ENCODE results near the gene ATP5MC2. TPM values are rescaled to one million over a fixed set of nuclear protein-coding genes. Genes with fewer than 3 reads are reported as not detected.

The ATP5MC2 gene
- total and polyA plus RNA-seq, 10 of the 15 experiments (the other 5 are each of a cell fraction or from before 2014, with no cell fraction given), result 379 to 1,090 (median 525) TPM

DNA sequence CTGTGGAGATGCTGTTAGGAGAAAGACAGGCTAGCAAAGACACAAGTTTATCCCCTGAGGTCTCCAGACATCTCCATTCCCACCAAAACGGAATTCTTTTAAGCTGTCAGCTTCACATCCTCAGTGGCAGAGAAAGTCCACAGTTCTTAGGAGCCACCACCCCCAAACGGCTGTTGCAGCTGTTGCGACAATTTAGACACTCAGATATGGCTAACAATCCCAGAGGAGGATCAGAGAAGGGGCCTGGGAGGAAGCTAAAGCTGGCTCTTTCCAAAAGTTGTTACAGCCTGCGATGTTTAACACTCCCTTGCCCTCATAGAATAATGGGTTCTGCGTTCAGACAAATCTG lies 1.9 kb upstream of the ATP5MC2 start:
- no peaks in the 10 kb centered on the region for H4K20me1 ChIP-seq (ENCODE audit: control insufficient read depth, insufficient read depth)
- WGBS (ENCODE audit: insufficient coverage, insufficient replicate concordance, low lambda C conversion rate, missing lambda C conversion rate), result 96% methylated on average over 5 of the region's 5 CpGs
- H3K79me2 ChIP-seq (ENCODE audit: control insufficient read depth, insufficient read depth, low read length), result peaks cover 25% of the 10 kb centered on the region
- ChIA-PET POLR2A (interaction anchor here (5.2 kb wide), 1 partner anchor 134 kb away, joined by 35 read pairs; no protein-coding TSS in a partner anchor), RAD21 (ENCODE audit: unreplicated experiment) (interaction anchor here (1.0 to 6.3 kb wide), 5 partner anchors 9 to 135 kb away, joined by 3 to 140 read pairs (median 4); partner anchors contain the start of gene ATF7), SMC1A (ENCODE audit: uncharacterized antibody, unreplicated experiment) (interaction anchor here (1.1 to 6.5 kb wide), 13 partner anchors 10 to 134 kb away, joined by 3 to 112 read pairs (median 4); no protein-coding TSS in a partner anchor), CTCF (interaction anchor here (0.6 to 10.5 kb wide), 16 partner anchors 8 to 168 kb away, joined by 3 to 189 read pairs (median 8); partner anchors contain the start of gene ATF7)
- intact Hi-C loops (cut with micrococcal nuclease; ENCODE audit: unreplicated experiment), result loop anchor here (2.0 kb wide), 1 partner anchor 51 kb away; the partner anchor contains the start of gene ATF7
- no peak overlapping the region for H3K4me3 ChIP-seq
- H3K9me3 ChIP-seq (replicated peaks; ENCODE audit: control insufficient read depth, insufficient read depth, low read length), result no peaks in the 10 kb centered on the region
- H3K4me2 ChIP-seq (ENCODE audit: control insufficient read depth, insufficient read depth), result peak overlapping the region; percentile 98; the same call in 1 of the 2 replicates
- TF ChIP-seq RCOR1 (conservative IDR thresholded peaks at IDR 0.05; ENCODE audit: low read depth, low read length) (no peak), STAT3 (IDR thresholded peaks at IDR 0.05; ENCODE audit: low read depth, low read length) (no peak), FOS (IDR thresholded peaks at IDR 0.05; ENCODE audit: borderline replicate concordance, extremely low read depth, insufficient read length) (no peak), SMAD1 (IDR thresholded peaks at IDR 0.05; ENCODE audit: low read depth, partially characterized antibody) (no peak), BCL3 (IDR thresholded peaks at IDR 0.05; ENCODE audit: borderline replicate concordance, insufficient read depth, low read depth, low read length, poor library complexity, severe bottlenecking) (no peak), HDAC2 (IDR thresholded peaks at IDR 0.05) (no peak)
- ATAC-seq (no peak), DNase-seq (ENCODE audit: low read depth, low spot score) (no peak), FAIRE-seq (no peak)
- no peak overlapping the region for H3K9ac ChIP-seq (ENCODE audit: control insufficient read depth, insufficient read depth, low read length)
- no TSS peak for BruUV-seq (replicated peaks)
- in situ Hi-C loops (cut with MboI), result loop anchor here (5.0 kb wide), 1 partner anchor 135 kb away; no protein-coding TSS in a partner anchor
- peaks cover 2 to 3% of the 10 kb centered on the region in 2 experiments; a peak in 1 of 4 replicates for H3K27me3 ChIP-seq (replicated peaks in 1 of 2; ENCODE audit: control insufficient read depth in 2 of 2, insufficient read depth in 2 of 2, low read length in 1 of 2)
- peak overlapping the region; percentile 37 for H2AFZ ChIP-seq (ENCODE audit: control insufficient read depth, low read depth, low read length)
- H3K36me3 ChIP-seq (ENCODE audit: control insufficient read depth in 2 of 2, insufficient read depth in 2 of 2, low read length in 1 of 2), result peaks cover 1 to 4% of the 10 kb centered on the region in 2 experiments; a peak in 2 of 4 replicates
- no peak overlapping the region for H3K27ac ChIP-seq (ENCODE audit: control insufficient read depth, insufficient read depth)
- H3K4me1 ChIP-seq (ENCODE audit: control insufficient read depth, insufficient read depth, low read length), result peaks cover 7% of the 10 kb centered on the region
